Measurements from ENCODE around the gene PTGER3.
"Not testable (repeated sequence)": the region's sequence is repeated elsewhere in the genome, so short reads cannot be mapped to it uniquely, and the experiment has no call there.

The PTGER3 gene

GRCh38 chr1:70941563-70941962 lies 106.1 kb downstream of the PTGER3 start:
- DNase-seq = no peak

- not testable (repeated sequence) for DNase-seq
These were observed 107.2 kb downstream of the PTGER3 start for GRCh38 chr1:70940398-70940797.

GRCh38 chr1:70934194-70934961 lies 113.2 kb downstream of the PTGER3 start:
- DNase-seq = no peak

- DNase-seq = no peak
These were observed 117.6 kb downstream of the PTGER3 start for GRCh38 chr1:70930062-70930461.

GRCh38 chr1:70922196-70922595 lies 125.4 kb downstream of the PTGER3 start:
- DNase-seq = no peak
